Measurements from ENCODE around the gene ADAP1.

The ADAP1 gene

DNA sequence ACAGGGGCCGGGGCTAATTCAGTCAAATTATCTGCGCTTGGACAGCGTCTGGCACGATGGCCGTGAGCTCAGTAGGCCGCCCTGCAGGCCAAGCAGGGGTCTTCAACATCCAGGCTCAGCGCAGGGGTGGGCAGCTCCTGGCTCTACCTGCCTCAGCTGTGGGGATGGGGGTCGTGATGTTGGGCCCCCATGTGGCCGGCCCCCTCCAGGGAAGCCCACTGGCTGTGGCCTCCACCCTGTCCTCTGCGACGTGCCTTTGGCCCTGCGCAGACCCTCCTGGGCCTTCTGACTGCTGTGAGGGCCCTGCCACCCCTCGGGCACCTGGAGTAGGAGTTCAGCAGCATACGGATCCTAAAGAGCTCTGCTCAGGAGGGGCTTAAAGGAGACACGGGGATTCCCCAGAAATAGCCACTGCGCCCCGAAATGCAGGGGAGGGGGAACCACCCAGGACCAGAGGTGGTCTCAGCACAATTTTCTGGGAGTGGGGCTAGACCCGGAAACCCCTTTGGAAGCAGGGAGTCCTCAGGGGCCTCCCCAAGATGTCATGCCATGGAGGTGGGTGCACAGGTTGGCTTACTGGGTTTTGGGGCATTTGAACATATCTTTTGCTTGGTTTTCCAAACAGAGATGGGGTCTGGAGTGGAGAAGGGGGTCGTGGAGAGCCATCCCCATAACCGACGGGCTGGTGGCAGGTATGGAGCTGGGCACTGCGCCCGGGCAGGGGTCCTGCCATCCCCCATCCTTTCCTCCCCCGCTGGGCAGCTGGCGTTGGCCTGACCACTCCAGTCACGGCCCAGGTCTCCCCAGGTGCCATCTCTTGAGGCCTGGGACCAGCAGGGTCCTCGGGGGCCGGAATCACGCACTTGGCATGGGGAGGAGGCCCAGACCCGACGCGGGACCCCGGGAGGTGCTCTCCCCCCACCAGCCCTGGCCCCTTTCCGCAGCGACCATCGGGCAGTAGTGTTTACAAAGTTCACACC lies 4.0 kb upstream of the ADAP1 start:
- Histone ChIP-seq H3K27ac (ENCODE audit: low read depth, low read length) (no peak overlapping the region), H3K4me2 (ENCODE audit: low read length) (no peak overlapping the region), H3K4ac (ENCODE audit: low read depth, low read length) (no peak overlapping the region), H3K9ac (ENCODE audit: low read length) (no peak overlapping the region), H3K27me3 (ENCODE audit: insufficient read depth, low read length, poor library complexity) (peaks cover 3% of the 10 kb centered on the region), H3K79me2 (ENCODE audit: control insufficient read depth, insufficient read depth, low read length) (no peaks in the 10 kb centered on the region), H2BK15ac (replicated peaks; ENCODE audit: low read depth) (no peak overlapping the region), H2AK5ac (ENCODE audit: low read length) (no peak overlapping the region), H3K56ac (ENCODE audit: low read length) (no peak overlapping the region), H3K79me1 (ENCODE audit: low read length) (no peaks in the 10 kb centered on the region), H4K8ac (ENCODE audit: low read depth, low read length) (no peak overlapping the region), H3K4me1 (ENCODE audit: control insufficient read depth, low read depth, low read length) (no peaks in the 10 kb centered on the region), H3K36me3 (ENCODE audit: control insufficient read depth, insufficient read depth, low read length) (no peaks in the 10 kb centered on the region), H3K4me3 (ENCODE audit: low read length) (no peak overlapping the region), H2BK120ac (ENCODE audit: low read depth, low read length) (no peak overlapping the region), H3K23ac (ENCODE audit: low read length) (no peak overlapping the region), H3K18ac (ENCODE audit: low read length) (no peak overlapping the region), H4K5ac (ENCODE audit: low read length) (no peak overlapping the region), H2BK5ac (ENCODE audit: low read length) (no peak overlapping the region)
- DNase-seq: no peak
- WGBS (ENCODE audit: extremely low coverage, insufficient coverage, low lambda C conversion rate): no CpG with 5 or more reads among the region's 36 CpGs

DNA sequence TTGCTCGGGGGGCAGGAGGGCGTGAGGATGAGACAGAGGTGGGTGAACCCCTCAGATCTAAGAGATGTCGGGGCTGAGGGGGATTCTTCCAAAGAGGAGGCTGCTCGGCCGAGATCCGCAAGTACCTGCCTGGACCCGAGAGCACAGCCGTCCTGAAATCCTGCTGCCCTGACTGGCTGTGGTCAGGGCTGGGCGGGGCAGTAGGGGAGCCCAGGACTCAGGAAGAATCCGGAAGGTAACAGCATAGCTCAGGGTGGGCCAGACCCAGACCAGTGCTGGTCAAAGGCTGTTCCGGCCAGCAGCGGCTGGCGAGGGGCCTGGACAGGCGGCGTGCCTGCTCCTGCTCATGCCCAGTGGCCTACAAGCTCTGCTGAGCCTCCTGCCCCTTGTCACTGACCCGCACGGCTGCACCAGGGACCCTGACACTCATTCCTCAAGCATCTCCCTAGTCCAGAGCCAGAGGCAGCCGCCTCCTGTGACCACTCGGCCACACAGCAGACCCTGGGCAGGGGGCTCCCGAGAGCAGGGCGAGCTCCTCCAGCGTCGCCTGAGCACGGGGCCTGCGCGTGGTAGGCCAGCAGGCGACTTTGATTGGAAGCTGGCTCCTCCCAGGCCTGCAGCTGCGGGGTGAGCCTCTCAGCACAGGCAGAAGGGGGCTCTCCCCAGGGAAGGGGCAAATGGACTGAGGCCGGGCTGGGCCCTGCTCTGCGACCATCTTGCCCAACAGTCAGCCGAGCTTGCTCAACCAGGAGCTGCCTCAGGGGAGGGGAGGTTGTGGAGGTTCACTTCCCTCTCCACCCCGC lies 3.1 kb upstream of the ADAP1 start:
- peak; percentile 45 for DNase-seq
- Histone ChIP-seq H3K27ac (ENCODE audit: low read depth, low read length) (no peak overlapping the region), H3K36me3 (ENCODE audit: control insufficient read depth, insufficient read depth, low read length) (no peaks in the 10 kb centered on the region), H3K56ac (ENCODE audit: low read length) (no peak overlapping the region), H2BK120ac (ENCODE audit: low read depth, low read length) (no peak overlapping the region), H3K23ac (ENCODE audit: low read length) (no peak overlapping the region), H4K5ac (ENCODE audit: low read length) (no peak overlapping the region), H3K4me2 (ENCODE audit: low read length) (no peak overlapping the region), H3K9ac (ENCODE audit: low read length) (no peak overlapping the region), H3K18ac (ENCODE audit: low read length) (no peak overlapping the region), H2BK5ac (ENCODE audit: low read length) (no peak overlapping the region), H3K4ac (ENCODE audit: low read depth, low read length) (no peak overlapping the region), H2AK5ac (ENCODE audit: low read length) (no peak overlapping the region), H3K27me3 (ENCODE audit: insufficient read depth, low read length, poor library complexity) (peaks cover 3% of the 10 kb centered on the region), H3K79me2 (ENCODE audit: control insufficient read depth, insufficient read depth, low read length) (no peaks in the 10 kb centered on the region), H4K8ac (ENCODE audit: low read depth, low read length) (no peak overlapping the region), H3K79me1 (ENCODE audit: low read length) (no peaks in the 10 kb centered on the region), H2BK15ac (replicated peaks; ENCODE audit: low read depth) (no peak overlapping the region), H3K4me3 (ENCODE audit: low read length) (no peak overlapping the region), H3K4me1 (ENCODE audit: control insufficient read depth, low read depth, low read length) (no peaks in the 10 kb centered on the region)
- no CpG with 5 or more reads among the region's 32 CpGs for WGBS (ENCODE audit: extremely low coverage, insufficient coverage, low lambda C conversion rate)

DNA sequence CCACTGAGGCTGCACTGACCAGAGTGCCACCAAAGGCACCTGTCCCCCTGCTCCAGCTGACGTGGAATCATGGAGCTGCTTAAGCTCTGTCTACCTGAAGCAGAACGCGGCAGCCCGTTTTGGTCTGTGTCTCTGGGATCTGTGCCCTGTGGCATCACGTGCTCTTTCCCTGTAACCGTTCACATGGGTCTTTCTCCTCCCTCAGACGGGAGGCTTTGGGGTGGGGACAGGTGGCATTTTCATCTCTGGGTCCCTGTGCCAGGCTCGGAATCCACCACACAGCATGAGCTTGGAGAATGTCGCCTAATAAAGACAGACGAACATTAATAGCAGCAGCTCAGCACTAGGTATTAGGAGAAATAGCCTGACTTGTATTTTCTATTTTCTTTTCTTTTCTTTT lies 1.6 kb upstream of the ADAP1 start:
- Histone ChIP-seq H2BK15ac (replicated peaks; ENCODE audit: low read depth) (no peak overlapping the region), H2AK5ac (ENCODE audit: low read length) (no peak overlapping the region), H2BK120ac (ENCODE audit: low read depth, low read length) (no peak overlapping the region), H3K36me3 (ENCODE audit: control insufficient read depth, insufficient read depth, low read length) (no peaks in the 10 kb centered on the region), H4K8ac (ENCODE audit: low read depth, low read length) (no peak overlapping the region), H3K9ac (ENCODE audit: low read length) (no peak overlapping the region), H3K79me1 (ENCODE audit: low read length) (no peaks in the 10 kb centered on the region), H3K79me2 (ENCODE audit: control insufficient read depth, insufficient read depth, low read length) (no peaks in the 10 kb centered on the region), H3K4me3 (ENCODE audit: low read length) (no peak overlapping the region), H3K23ac (ENCODE audit: low read length) (no peak overlapping the region), H4K5ac (ENCODE audit: low read length) (no peak overlapping the region), H3K27ac (ENCODE audit: low read depth, low read length) (no peak overlapping the region), H3K18ac (ENCODE audit: low read length) (no peak overlapping the region), H3K4me1 (ENCODE audit: control insufficient read depth, low read depth, low read length) (no peaks in the 10 kb centered on the region), H3K56ac (ENCODE audit: low read length) (no peak overlapping the region), H3K27me3 (ENCODE audit: insufficient read depth, low read length, poor library complexity) (peaks cover 3% of the 10 kb centered on the region), H3K4ac (ENCODE audit: low read depth, low read length) (no peak overlapping the region), H2BK5ac (ENCODE audit: low read length) (no peak overlapping the region), H3K4me2 (ENCODE audit: low read length) (no peak overlapping the region)
- DNase-seq: no peak
- WGBS (ENCODE audit: extremely low coverage, insufficient coverage, low lambda C conversion rate): no CpG with 5 or more reads among the region's 10 CpGs

GRCh38 chr7:953547-954327 lies 743 bp downstream of the ADAP1 start:
- Histone ChIP-seq H3K79me1 (ENCODE audit: low read length) (no peaks in the 10 kb centered on the region), H3K9ac (ENCODE audit: low read length) (no peak overlapping the region), H2BK5ac (ENCODE audit: low read length) (no peak overlapping the region), H3K4ac (ENCODE audit: low read depth, low read length) (no peak overlapping the region), H3K56ac (ENCODE audit: low read length) (peak overlapping the region; percentile 5), H2BK15ac (replicated peaks; ENCODE audit: low read depth) (no peak overlapping the region), H3K27ac (ENCODE audit: low read depth, low read length) (no peak overlapping the region), H3K79me2 (ENCODE audit: control insufficient read depth, insufficient read depth, low read length) (no peaks in the 10 kb centered on the region), H2BK120ac (ENCODE audit: low read depth, low read length) (no peak overlapping the region), H3K4me3 (ENCODE audit: low read length) (no peak overlapping the region), H3K18ac (ENCODE audit: low read length) (no peak overlapping the region), H2AK5ac (ENCODE audit: low read length) (no peak overlapping the region), H4K8ac (ENCODE audit: low read depth, low read length) (no peak overlapping the region), H3K4me1 (ENCODE audit: control insufficient read depth, low read depth, low read length) (no peaks in the 10 kb centered on the region), H3K36me3 (ENCODE audit: control insufficient read depth, insufficient read depth, low read length) (no peaks in the 10 kb centered on the region), H3K4me2 (ENCODE audit: low read length) (peak overlapping the region; percentile 22), H3K27me3 (ENCODE audit: insufficient read depth, low read length, poor library complexity) (peaks cover 3% of the 10 kb centered on the region), H4K5ac (ENCODE audit: low read length) (no peak overlapping the region), H3K23ac (ENCODE audit: low read length) (no peak overlapping the region)
- DNase-seq: peak; percentile 58
- WGBS (ENCODE audit: extremely low coverage, insufficient coverage, low lambda C conversion rate): no CpG with 5 or more reads among the region's 78 CpGs

GRCh38 chr7:952548-953441 lies 1.7 kb downstream of the ADAP1 start:
- H4K5ac ChIP-seq (ENCODE audit: low read length): no peak overlapping the region
- H3K4me3 ChIP-seq (ENCODE audit: low read length): no peak overlapping the region
- H3K9ac ChIP-seq (ENCODE audit: low read length): no peak overlapping the region

More at GRCh38 chr7:952548-953441, 1.7 kb downstream of the ADAP1 start:
- Histone ChIP-seq H3K27me3 (ENCODE audit: insufficient read depth, low read length, poor library complexity) (peaks cover 3% of the 10 kb centered on the region), H3K79me2 (ENCODE audit: control insufficient read depth, insufficient read depth, low read length) (no peaks in the 10 kb centered on the region), H3K36me3 (ENCODE audit: control insufficient read depth, insufficient read depth, low read length) (no peaks in the 10 kb centered on the region), H2AK5ac (ENCODE audit: low read length) (no peak overlapping the region), H3K56ac (ENCODE audit: low read length) (no peak overlapping the region), H4K8ac (ENCODE audit: low read depth, low read length) (no peak overlapping the region), H3K23ac (ENCODE audit: low read length) (no peak overlapping the region), H2BK120ac (ENCODE audit: low read depth, low read length) (no peak overlapping the region), H3K4me1 (ENCODE audit: control insufficient read depth, low read depth, low read length) (no peaks in the 10 kb centered on the region), H3K4me2 (ENCODE audit: low read length) (no peak overlapping the region), H2BK15ac (replicated peaks; ENCODE audit: low read depth) (no peak overlapping the region), H3K4ac (ENCODE audit: low read depth, low read length) (no peak overlapping the region), H3K18ac (ENCODE audit: low read length) (no peak overlapping the region), H2BK5ac (ENCODE audit: low read length) (no peak overlapping the region), H3K27ac (ENCODE audit: low read depth, low read length) (no peak overlapping the region), H3K79me1 (ENCODE audit: low read length) (no peaks in the 10 kb centered on the region)
- DNase-seq: no peak
- WGBS (ENCODE audit: extremely low coverage, insufficient coverage, low lambda C conversion rate): no CpG with 5 or more reads among the region's 20 CpGs
